Measurements from ENCODE around the gene SORL1.

Gene SORL1

DNA sequence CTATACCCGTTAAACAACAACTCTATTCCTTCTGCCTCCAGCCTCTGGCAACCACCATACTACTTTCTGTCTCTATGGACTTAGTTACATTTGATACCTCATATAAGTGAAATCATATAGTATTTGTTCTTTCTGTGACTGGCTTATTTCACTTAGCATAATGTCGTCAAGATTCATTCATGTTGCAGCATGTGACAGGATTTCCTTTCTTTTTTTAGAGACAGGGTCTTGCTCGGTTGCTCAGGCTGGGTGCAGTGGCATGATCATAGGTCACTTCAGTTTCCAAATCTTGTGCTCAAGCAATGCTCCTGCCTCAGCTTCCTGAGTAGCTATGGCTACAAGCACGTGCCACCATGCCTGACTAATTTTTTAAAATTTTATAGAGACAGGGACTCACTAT is 29.4 kb upstream of the SORL1 start:
- no peak overlapping the region for H2AK5ac ChIP-seq (ENCODE audit: low read length)
- no peak overlapping the region for H3K56ac ChIP-seq (ENCODE audit: low read length)
- H3K36me3 ChIP-seq (ENCODE audit: control insufficient read depth, insufficient read depth, low read length): no peaks in the 10 kb centered on the region
- no peak overlapping the region for H3K27ac ChIP-seq (ENCODE audit: low read depth, low read length)
- no peak overlapping the region for H3K4me2 ChIP-seq (ENCODE audit: low read length)
- H3K4me1 ChIP-seq (ENCODE audit: control insufficient read depth, low read depth, low read length): peaks cover 5% of the 10 kb centered on the region
- no peak overlapping the region for H3K9ac ChIP-seq (ENCODE audit: low read length)
- no peak overlapping the region for H3K23ac ChIP-seq (ENCODE audit: low read length)
- H3K4ac ChIP-seq (ENCODE audit: low read depth, low read length): no peak overlapping the region
- no peaks in the 10 kb centered on the region for H3K79me2 ChIP-seq (ENCODE audit: control insufficient read depth, insufficient read depth, low read length)
- H3K4me3 ChIP-seq (ENCODE audit: low read length): no peak overlapping the region
- DNase-seq: no peak
- no peaks in the 10 kb centered on the region for H3K79me1 ChIP-seq (ENCODE audit: low read length)
- no peak overlapping the region for H3K18ac ChIP-seq (ENCODE audit: low read length)
- no peak overlapping the region for H2BK5ac ChIP-seq (ENCODE audit: low read length)
- H2BK15ac ChIP-seq (replicated peaks; ENCODE audit: low read depth): no peak overlapping the region
- no peak overlapping the region for H4K8ac ChIP-seq (ENCODE audit: low read depth, low read length)
- WGBS (ENCODE audit: extremely low coverage, insufficient coverage, low lambda C conversion rate): no CpG with 5 or more reads among the region's 4 CpGs
- H4K5ac ChIP-seq (ENCODE audit: low read length): no peak overlapping the region
- no peaks in the 10 kb centered on the region for H3K27me3 ChIP-seq (ENCODE audit: insufficient read depth, low read length, poor library complexity)
- no peak overlapping the region for H2BK120ac ChIP-seq (ENCODE audit: low read depth, low read length)

DNA sequence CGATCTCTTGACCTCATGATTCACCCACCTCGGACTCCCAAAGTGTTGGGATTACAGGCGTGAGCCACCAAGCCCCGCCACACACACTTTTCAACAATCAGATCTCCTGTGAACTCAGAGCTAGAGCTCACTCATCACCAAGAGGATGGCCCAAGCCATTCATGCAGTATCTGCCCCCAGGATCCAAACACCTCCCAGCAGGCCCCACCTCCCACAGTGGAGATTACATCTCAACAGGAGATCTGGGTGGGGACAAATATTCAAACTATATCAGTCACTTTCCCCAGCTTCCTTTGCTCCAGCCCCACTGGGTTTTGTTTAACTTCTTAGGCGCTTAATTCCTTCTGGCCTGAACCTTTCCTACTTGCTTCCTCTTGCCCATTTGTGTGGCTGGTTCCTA is 26.3 kb upstream of the SORL1 start:
- Histone ChIP-seq H3K4ac (ENCODE audit: low read depth, low read length) (no peak overlapping the region), H3K4me1 (ENCODE audit: control insufficient read depth, low read depth, low read length) (peaks cover 5% of the 10 kb centered on the region), H3K23ac (ENCODE audit: low read length) (no peak overlapping the region), H3K4me2 (ENCODE audit: low read length) (no peak overlapping the region), H4K8ac (ENCODE audit: low read depth, low read length) (no peak overlapping the region), H3K18ac (ENCODE audit: low read length) (no peak overlapping the region), H2BK120ac (ENCODE audit: low read depth, low read length) (no peak overlapping the region), H3K79me2 (ENCODE audit: control insufficient read depth, insufficient read depth, low read length) (no peaks in the 10 kb centered on the region), H3K56ac (ENCODE audit: low read length) (no peak overlapping the region), H3K27me3 (ENCODE audit: insufficient read depth, low read length, poor library complexity) (no peaks in the 10 kb centered on the region), H2BK5ac (ENCODE audit: low read length) (no peak overlapping the region), H3K36me3 (ENCODE audit: control insufficient read depth, insufficient read depth, low read length) (no peaks in the 10 kb centered on the region), H3K27ac (ENCODE audit: low read depth, low read length) (no peak overlapping the region), H2BK15ac (replicated peaks; ENCODE audit: low read depth) (no peak overlapping the region), H3K4me3 (ENCODE audit: low read length) (no peak overlapping the region), H3K79me1 (ENCODE audit: low read length) (no peaks in the 10 kb centered on the region), H3K9ac (ENCODE audit: low read length) (no peak overlapping the region), H2AK5ac (ENCODE audit: low read length) (no peak overlapping the region), H4K5ac (ENCODE audit: low read length) (no peak overlapping the region)
- peak; percentile 69 for DNase-seq
- no CpG with 5 or more reads among the region's 5 CpGs for WGBS (ENCODE audit: extremely low coverage, insufficient coverage, low lambda C conversion rate)

DNA sequence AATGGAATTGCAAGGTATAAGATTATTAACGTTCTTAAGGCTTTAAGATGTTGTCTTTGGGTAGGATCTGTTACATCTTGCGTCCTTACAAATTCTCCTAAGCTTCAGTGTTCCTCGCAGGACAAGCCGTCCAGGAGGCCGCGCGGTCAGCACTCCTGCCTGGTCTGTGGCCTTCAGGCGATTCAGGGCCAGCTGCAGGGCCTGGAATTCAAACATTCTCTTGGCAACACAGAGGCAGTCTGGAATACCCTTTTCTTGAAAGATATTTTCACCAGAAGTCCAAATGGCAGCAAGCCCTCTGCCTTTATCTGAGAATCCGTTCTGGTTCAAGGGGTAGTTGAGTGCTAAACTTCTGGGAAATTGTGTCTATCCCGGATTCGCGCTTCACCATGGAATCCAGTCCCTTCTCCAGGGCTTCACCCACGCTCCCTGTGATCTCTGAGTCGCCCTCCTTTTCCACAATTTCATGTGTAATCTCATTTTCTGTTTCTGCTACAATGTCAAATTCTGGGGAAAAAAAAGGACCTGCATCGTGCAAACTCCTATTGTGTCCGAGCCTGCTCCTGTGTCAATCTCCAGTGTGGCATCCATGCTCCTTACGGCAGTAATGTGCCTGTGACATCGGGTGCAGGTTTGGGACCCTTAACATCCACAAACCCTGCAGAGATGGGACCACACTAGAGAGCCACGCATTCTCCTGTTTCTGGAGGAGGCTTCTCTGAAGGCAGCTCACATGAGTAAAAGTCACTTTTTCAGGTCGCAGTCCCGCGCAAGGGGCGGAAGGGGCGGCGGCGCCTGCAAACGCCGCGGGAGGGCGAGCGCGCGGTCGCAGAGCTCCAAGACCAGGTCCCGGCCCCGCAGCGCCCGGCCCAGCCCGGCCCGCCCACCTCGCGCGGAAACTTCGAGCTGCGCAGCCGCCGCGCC is 25.4 kb upstream of the SORL1 start:
- Histone ChIP-seq H3K18ac (ENCODE audit: low read length) (peak overlapping the region; percentile 64), H2BK15ac (replicated peaks; ENCODE audit: low read depth) (no peak overlapping the region), H2BK5ac (ENCODE audit: low read length) (peak overlapping the region; percentile 11), H3K9ac (ENCODE audit: low read length) (peak overlapping the region; percentile 66), H3K27me3 (ENCODE audit: insufficient read depth, low read length, poor library complexity) (no peaks in the 10 kb centered on the region), H3K4me2 (ENCODE audit: low read length) (peak overlapping the region; percentile 84), H3K4me3 (ENCODE audit: low read length) (peak overlapping the region; percentile 30), H2BK120ac (ENCODE audit: low read depth, low read length) (no peak overlapping the region), H3K4me1 (ENCODE audit: control insufficient read depth, low read depth, low read length) (peaks cover 5% of the 10 kb centered on the region), H3K27ac (ENCODE audit: low read depth, low read length) (no peak overlapping the region), H3K4ac (ENCODE audit: low read depth, low read length) (no peak overlapping the region), H4K8ac (ENCODE audit: low read depth, low read length) (no peak overlapping the region), H2AK5ac (ENCODE audit: low read length) (no peak overlapping the region), H3K79me2 (ENCODE audit: control insufficient read depth, insufficient read depth, low read length) (no peaks in the 10 kb centered on the region), H3K23ac (ENCODE audit: low read length) (no peak overlapping the region), H3K36me3 (ENCODE audit: control insufficient read depth, insufficient read depth, low read length) (no peaks in the 10 kb centered on the region), H4K5ac (ENCODE audit: low read length) (no peak overlapping the region), H3K79me1 (ENCODE audit: low read length) (no peaks in the 10 kb centered on the region), H3K56ac (ENCODE audit: low read length) (peak overlapping the region; percentile 82)
- no CpG with 5 or more reads among the region's 48 CpGs for WGBS (ENCODE audit: extremely low coverage, insufficient coverage, low lambda C conversion rate)
- peak; percentile 56 for DNase-seq

DNA sequence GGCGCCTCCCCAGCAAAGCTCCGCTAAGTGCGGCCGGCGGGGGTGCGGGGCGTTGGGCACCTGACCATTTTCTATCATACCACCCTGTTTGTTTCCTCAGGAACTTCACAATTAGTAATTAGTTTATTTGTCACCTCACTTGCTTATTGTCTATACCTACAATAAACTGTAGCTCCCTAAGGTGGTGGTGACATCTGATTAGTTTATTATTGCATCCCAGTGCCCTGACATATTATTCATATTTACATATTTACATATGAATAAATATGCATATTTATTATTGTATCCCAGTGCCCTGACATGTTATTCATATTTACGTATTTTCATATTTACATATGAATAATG is 24.7 kb upstream of the SORL1 start:
- no peak overlapping the region for H3K23ac ChIP-seq (ENCODE audit: low read length)
- no peak overlapping the region for H2BK5ac ChIP-seq (ENCODE audit: low read length)
- WGBS (ENCODE audit: extremely low coverage, insufficient coverage, low lambda C conversion rate): 100% methylated on average over 1 of the region's 8 CpGs
- H3K36me3 ChIP-seq (ENCODE audit: control insufficient read depth, insufficient read depth, low read length): no peaks in the 10 kb centered on the region
- no peaks in the 10 kb centered on the region for H3K79me1 ChIP-seq (ENCODE audit: low read length)
- no peak overlapping the region for H2BK120ac ChIP-seq (ENCODE audit: low read depth, low read length)
- no peak overlapping the region for H2BK15ac ChIP-seq (replicated peaks; ENCODE audit: low read depth)
- no peaks in the 10 kb centered on the region for H3K27me3 ChIP-seq (ENCODE audit: insufficient read depth, low read length, poor library complexity)
- no peak overlapping the region for H3K4me3 ChIP-seq (ENCODE audit: low read length)
- no peak overlapping the region for H4K5ac ChIP-seq (ENCODE audit: low read length)
- peak overlapping the region; percentile 84 for H3K4me2 ChIP-seq (ENCODE audit: low read length)
- no peaks in the 10 kb centered on the region for H3K79me2 ChIP-seq (ENCODE audit: control insufficient read depth, insufficient read depth, low read length)
- no peak overlapping the region for H4K8ac ChIP-seq (ENCODE audit: low read depth, low read length)
- H3K9ac ChIP-seq (ENCODE audit: low read length): no peak overlapping the region
- H3K4me1 ChIP-seq (ENCODE audit: control insufficient read depth, low read depth, low read length): peaks cover 5% of the 10 kb centered on the region
- H3K27ac ChIP-seq (ENCODE audit: low read depth, low read length): no peak overlapping the region
- no peak overlapping the region for H3K56ac ChIP-seq (ENCODE audit: low read length)
- no peak for DNase-seq
- H3K18ac ChIP-seq (ENCODE audit: low read length): no peak overlapping the region
- no peak overlapping the region for H2AK5ac ChIP-seq (ENCODE audit: low read length)
- H3K4ac ChIP-seq (ENCODE audit: low read depth, low read length): no peak overlapping the region

DNA sequence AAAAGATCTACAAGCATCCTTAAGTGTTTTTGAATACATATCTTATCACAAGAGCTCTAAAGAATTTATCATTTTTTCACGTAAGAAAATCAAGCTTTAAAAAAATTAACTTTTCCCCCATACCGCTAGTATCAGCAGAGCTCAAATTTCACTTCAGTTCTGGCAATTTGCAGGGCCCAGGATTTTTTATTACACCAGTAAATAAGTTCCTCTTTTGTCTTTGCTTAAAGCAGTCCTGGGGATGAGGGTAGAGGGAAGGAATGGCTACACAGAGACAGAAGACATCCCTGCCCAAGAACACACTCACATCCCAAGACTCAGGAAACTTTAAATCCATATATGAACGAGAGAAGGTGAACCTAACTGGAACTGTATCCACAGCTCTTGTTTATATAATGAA is 22.6 kb upstream of the SORL1 start:
- Histone ChIP-seq H3K4me3 (ENCODE audit: low read length) (no peak overlapping the region), H3K4me1 (ENCODE audit: control insufficient read depth, low read depth, low read length) (peaks cover 5% of the 10 kb centered on the region), H3K79me2 (ENCODE audit: control insufficient read depth, insufficient read depth, low read length) (no peaks in the 10 kb centered on the region), H2AK5ac (ENCODE audit: low read length) (no peak overlapping the region), H3K56ac (ENCODE audit: low read length) (no peak overlapping the region), H4K8ac (ENCODE audit: low read depth, low read length) (no peak overlapping the region), H3K18ac (ENCODE audit: low read length) (no peak overlapping the region), H3K79me1 (ENCODE audit: low read length) (no peaks in the 10 kb centered on the region), H3K27me3 (ENCODE audit: insufficient read depth, low read length, poor library complexity) (no peaks in the 10 kb centered on the region), H3K23ac (ENCODE audit: low read length) (no peak overlapping the region), H3K4me2 (ENCODE audit: low read length) (no peak overlapping the region), H4K5ac (ENCODE audit: low read length) (no peak overlapping the region), H2BK5ac (ENCODE audit: low read length) (no peak overlapping the region), H3K4ac (ENCODE audit: low read depth, low read length) (no peak overlapping the region), H2BK15ac (replicated peaks; ENCODE audit: low read depth) (no peak overlapping the region), H2BK120ac (ENCODE audit: low read depth, low read length) (no peak overlapping the region), H3K9ac (ENCODE audit: low read length) (no peak overlapping the region), H3K36me3 (ENCODE audit: control insufficient read depth, insufficient read depth, low read length) (no peaks in the 10 kb centered on the region), H3K27ac (ENCODE audit: low read depth, low read length) (no peak overlapping the region)
- DNase-seq: no peak
- WGBS (ENCODE audit: extremely low coverage, insufficient coverage, low lambda C conversion rate): 100% methylated on average over 1 of the region's 3 CpGs

Data from mesendoderm (in vitro differentiated cells).